Left renal cortex interstitium (tissue), 4 donors: Measurements from ENCODE around the gene VIM. TPM values are rescaled to one million over a fixed set of nuclear protein-coding genes. Genes with fewer than 3 reads are reported as not detected.
"Not testable (repeated sequence)": the region's sequence is repeated elsewhere in the genome, so short reads cannot be mapped to it uniquely, and the experiment has no call there.

Experiments used
- DNase-seq, 4 donors: peaks; one replicate each; pipeline ENCODE4 v3.0.0-alpha.2; 2013; ENCODE audit warnings: low read depth in 4 of 4, low spot score in 2 of 4, missing footprints in 1 of 4
- polyA plus RNA-seq, 4 donors: library from polyadenylated mRNA; unstranded; fragments of 120-200 nt; gene quantifications; one replicate each; pipeline ENCODE4 v1.2.1, GENCODE V29; 2013; ENCODE audit not compliant: insufficient read length in 4 of 4

VIM gene
- polyA plus RNA-seq, 4 donors, result 1,222 to 1,404 (median 1,250) TPM

DNA sequence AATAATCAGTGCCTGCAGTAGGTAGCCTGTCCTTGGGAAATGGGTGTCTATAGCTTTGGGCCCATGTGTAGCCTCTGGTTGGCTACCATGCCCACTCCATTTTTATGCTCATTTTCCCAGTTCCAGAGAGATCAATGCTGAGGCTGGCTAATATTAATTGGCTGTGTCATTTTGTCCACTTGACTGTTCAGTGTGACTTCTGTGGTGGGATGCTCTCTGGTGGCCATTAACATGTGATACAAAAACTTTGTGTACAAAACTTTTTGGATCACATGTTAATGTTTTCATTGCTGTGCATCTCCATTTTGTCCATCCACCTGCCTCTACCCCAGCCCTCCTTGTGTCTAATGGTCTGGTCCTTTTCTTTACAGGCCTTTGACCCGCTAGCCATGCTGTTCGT is 22.7 kb downstream of the VIM start:
- DNase-seq, result no peak

DNA sequence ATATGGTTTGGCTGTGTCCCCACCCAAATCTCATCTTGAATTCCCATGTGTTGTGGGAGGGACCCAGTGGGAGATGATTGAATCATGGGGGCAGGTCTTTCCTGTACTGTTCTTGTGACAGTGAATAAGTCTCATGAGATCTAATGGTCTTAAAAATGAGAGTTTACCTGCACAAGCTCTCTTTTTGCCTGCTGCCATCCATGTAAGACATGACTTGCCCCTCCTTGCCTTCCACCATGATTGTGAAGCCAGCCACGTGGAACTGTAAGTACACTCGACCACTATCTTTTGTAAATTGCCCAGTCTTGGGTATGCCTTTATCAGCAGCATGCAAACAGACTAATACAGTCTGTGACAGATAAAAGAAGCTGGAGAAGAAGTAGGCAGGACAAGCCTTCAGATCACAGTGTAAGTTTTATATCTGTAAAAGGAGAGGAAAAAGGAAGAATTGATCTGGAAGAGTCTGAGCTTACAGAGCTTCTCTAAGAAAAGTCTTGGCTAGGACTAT is 26.6 kb downstream of the VIM start:
- DNase-seq, result not testable (repeated sequence)

DNA sequence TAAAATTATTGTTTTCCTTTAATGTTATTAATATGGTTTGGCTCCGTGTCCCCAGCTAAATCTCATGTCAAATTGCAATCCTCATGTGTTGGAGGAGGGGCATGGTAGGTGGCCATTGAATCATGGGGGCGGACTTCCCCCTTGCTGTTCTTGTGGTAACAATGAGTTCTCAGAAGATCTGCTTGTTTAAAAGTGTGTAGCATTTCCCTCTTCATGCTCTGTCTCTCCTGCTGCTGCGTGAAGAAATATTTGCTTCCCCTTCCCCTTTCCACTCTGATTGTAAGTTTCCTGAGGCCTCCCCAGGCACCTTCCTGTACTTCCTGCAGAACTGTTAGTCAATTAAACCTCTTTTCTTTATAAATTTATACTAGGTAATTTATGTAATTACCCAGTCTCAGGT is 27.5 kb downstream of the VIM start:
- no peak for DNase-seq

DNA sequence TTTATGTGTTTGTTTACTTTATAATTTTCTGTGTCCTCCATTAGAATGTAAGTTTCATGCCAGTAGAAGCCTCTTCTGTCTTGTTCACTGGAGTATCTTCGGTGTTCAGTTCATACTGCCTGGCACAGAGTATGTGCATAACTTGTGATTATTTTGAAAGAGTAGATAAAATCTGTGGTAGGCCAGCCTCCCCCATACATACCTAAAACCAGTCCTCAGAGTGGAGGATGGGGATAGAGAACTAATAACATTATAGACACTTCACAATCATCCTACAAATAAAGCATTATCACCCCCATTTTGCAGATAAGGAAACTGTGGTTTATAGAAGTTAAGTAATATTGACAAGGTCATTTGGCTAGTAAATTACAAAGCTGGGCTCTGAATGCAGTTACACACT is 28.0 kb downstream of the VIM start:
- no peak for DNase-seq

DNA sequence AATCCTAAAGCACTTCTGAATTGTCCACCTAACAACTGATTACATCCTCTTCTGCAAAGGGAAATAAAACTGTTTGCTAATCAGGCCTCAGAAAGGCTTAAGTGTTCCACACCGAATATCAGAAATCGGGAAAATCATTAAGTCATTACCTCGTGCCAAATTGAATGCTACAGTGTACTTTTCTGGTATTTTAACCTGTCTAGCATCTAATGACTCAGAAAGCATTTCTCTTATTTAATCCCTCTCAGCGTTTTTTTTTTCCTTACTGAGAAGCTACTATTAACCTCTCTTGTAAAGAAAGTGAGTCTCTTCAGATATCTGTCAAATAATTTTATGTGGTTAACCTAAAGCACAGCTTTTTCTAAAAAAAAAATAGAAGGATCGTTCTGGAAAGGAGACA is 28.6 kb downstream of the VIM start:
- no peak for DNase-seq

DNA sequence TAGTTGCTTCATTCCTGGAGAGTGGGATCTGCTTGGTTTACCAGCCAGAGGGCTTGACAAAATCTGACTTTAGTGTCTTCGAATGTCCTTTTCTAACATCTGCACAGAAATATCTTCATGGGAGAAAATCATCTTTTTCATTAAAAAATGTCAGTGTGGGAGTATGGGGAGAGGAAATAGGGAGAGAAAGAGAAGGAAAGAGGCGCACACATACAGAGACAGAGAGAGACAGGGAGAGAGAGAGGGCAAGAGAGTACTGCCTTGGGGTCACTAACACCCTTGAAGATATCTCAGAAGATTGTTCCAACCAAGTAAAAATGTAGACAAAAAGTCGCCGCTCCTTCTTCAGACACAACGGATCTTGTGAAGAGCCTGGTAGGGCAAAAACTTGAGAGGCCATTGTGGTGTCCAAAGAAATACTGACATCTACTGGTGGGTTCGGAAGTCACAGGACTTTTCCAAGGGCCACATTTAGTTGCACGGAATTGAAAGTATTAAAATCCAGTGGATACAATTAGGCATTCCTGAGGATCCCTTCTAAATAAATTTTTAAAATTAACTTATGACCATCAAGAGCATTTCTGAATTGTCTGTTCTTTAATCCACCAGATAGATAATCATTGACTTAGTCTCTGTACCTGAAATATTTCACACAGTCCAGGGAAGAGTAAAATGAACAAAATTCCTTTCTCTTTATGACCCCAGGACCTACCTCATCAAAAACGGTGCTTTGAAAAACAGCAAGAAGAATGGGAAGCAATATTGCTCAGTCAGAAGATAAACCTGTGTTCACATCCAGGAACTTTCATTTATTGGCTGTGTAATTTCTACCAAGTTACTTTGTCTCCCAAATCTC is 29.7 kb downstream of the VIM start:
- peak; percentile 36 to 65 (median 50) for DNase-seq

DNA sequence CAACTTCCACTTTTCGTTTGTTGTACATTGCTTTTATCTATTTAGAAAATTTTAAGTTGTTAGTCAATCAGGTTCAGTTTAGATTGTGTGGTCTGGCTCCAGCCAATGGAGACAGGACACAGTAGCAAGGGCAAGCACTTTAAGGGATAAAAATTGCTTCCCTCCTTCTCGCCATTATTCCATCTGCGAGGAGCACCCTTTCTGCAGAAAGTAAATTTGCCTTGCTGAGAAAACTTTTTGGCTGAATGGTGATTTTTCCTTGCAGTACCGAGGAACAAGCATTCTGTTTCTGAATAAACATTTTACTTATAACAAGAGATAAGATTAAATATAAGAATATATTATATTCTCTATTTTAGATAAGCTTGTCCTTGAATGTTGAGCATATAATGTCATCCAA is 34.5 kb downstream of the VIM start:
- no peak for DNase-seq

DNA sequence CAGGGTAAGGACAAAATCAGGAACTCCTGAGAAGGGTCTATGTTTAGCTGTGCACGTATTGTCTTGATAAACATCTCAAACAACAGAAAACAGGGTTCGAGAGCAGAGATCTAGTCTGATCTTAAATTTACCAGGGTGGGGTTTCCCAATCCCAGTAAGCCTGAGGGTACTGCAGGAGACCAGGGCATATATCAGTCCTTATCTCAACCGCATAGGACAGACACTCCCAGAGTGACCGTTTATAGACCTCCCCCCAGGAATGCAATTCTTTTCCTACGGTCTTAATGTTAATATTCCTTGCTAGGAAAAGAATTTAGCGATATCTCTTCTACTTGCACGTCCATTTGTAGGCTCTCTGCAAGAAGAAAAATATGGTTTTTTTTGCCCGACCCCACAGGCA is 35.5 kb downstream of the VIM start:
- DNase-seq, result no peak

DNA sequence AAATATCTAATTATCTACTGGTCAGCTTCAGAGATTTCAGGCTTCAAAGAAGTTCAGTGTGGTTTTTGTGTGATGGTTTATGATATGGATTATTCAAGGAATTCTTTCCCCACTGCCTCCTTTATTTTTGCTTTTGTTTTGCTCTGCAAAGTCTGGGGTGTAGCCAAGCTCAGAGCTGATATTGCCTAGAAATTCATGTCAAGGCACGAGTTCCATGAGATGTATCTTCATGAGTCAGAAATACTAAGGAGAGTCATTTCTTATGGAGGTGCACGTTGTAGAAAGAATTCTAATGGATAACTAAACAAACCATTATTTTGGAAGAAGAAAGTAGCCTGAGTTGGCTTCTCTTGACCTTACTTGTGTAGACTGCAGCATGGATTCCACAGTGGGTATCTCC is 37.4 kb downstream of the VIM start:
- DNase-seq, result no peak

DNA sequence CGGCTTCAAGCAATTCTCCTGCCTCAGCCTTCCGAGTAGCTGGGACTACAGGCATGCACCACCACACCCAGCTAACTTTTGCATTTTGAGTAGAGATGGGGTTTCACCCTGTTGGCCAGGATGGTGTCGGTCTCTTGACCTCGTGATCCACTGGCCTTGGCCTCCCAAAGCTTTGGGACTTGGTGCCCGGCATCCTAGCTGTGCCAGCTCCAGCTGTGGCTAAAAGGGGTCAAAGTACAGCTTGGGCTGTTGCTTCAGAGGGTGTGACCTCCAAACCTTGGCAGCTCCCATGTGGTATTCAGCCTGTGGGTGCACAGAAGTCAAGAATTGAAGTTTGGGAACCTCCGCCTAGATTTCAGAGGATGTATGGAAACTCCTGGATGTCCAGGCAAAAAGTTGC is 38.5 kb downstream of the VIM start:
- DNase-seq, result not testable (repeated sequence)

DNA sequence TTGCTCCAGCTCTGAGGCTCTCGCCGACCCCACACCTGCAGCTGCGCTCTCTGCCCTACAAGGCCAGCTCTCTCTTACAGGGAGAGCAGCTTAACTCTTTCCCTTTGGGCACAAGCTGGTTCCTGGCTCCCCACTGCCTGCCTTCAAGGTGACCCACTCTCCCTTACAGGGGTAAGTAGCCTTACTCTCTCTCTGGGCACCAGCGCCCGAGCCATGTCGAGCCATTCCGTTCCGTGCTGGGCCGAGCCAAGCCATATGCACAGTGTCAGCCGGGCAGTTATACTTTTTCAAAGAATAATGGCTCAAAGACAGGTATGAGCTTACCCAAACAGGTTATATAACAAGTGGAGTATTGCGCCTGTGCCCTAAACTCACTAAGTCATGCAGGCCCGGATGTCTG is 44.6 kb downstream of the VIM start:
- DNase-seq, result no peak

DNA sequence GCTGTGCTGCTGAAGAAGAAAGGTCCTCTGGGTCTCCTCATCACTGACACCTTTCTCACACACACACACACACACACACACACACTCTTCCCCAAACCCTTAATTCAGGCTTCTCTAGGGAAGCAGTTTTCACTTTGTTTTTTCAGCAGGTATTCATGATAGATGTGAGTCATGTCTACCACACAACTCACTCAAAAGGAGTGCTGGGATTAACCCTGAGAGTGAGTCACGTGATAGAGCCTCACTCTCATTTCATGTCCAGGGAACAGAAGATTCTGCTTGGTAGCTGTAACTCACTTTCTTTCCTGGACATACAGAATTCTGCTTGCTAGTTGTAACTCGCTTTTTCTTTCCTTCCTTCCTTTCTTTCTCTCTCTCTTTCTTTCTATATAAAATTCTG is 45.4 kb downstream of the VIM start:
- no peak for DNase-seq

DNA sequence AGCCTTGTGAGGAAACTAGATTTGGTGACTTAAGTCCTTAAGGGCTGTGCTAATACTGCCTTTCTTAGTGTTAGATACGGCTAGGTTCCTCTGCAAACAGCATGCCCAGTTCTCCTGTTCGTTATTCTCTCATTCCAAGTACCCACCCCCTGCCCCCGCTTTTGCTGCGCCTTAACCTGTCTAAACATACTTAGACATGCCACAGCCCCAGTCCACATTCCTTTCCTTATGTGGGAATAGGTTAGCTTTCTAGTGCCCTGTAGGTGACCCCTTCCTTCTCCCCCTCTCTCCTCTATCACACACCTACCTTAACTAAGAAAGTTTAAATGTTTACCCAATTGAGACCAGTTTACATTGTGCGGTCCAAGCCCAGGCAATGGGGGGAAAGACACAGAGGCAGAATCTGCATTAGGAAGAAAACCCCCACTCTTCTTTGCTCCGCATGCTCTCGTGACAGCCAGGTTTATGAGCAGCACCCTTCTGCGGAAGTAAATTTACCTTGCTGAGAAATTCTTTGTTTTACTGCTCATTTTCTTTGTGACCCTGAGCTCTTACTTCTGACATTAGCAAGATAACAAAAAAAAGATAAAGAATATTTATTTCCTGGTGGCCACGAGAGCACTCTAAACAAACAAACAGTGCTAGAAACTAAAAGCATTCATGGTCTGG is 48.8 kb downstream of the VIM start:
- no peak for DNase-seq

DNA sequence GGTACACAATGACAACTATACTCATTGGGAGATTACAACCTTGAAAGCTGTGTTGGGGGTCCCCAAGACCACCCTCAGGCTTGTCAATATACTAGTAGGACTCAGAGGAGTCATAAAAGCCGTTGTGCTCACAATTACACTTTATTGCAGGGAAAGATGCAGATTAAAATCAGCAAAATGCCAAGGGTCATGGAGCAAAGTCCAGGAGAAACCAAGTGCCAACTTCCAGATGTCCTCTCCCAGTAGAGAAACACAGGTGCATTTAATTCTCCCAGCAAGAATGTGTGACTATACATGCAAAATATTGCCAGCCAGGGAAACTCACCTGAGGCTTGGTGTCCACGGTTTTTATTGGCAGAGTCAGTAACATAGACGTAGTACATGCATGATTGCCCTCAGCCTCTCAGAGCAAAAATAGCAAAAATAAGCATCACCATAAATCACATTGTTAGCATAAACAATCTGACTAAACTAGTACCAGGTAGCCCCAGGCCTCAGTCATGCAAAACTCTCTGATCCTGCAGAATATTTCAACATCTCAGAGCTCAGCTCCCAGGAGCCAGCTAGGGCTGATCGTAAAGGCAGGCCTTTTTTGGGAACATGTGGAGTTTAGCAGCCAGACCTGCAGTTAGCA is 50.7 kb downstream of the VIM start:
- no peak for DNase-seq

DNA sequence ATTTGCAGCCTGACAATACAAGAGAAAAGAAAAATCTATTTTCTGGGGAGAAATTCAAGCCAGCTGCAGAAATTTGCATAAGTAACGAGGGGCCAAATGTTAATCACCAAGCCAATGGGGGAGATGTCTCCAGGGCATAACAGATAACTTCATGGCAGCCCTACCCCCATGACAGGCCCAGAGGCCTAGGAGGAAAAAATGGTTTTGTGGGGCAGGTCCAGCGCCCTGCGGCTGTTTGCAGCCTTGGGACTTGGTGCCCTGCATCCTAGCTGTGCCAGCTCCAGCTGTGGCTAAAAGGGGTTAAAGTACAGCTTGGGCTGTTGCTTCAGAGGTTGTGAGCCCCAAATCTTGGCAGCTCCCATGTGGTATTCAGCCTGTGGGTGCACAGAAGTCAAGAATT is 54.3 kb downstream of the VIM start:
- no peak for DNase-seq

DNA sequence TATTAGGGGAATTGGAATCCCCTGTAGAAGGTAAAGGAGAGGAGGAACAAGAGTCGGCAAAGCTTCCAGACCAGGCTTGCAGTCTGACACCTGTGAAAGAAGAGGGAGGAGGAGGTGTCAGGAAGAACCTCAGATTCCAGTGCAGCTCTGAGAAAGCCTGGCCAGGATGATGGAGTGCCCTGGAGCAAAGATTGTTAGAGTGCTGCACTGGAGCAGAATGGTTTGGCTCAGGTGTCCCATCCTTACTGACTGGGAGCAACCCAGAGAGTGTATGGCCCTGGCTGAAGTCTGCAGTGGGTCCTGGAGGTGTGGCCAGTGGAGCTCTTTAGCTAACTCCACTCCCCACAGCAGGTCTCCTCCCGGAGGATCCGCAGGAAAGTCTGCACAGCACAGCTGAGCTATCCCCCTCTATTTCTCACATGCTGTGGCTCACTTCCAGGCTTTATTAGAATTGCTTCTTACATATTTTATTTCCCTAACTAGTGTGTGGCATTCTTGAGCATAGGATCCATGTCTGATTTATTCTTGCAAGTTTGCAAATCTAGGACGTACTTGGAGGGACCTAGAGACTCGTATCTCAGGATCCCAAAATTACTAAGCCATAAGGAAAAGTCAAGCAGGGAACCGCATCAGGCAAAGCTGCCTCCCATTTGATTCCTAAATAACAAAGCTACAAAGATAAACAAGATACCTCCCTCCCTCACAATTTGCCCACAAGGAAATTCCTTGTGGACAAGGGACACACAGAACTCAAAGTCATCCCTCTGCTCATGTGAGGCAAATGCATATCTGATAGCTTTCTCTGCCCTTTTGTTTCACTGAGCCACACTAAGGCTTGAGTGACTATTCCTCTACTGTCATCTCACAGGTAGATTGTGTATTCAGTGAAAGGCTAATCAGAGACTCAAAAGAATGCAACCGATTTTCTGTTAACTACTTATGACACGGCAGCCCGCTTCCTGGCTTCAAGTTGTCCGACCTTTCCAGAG is 58.8 kb downstream of the VIM start:
- no peak for DNase-seq
